NOMO-1 (cell line): Measurements from ENCODE around the gene CCDC97.
"Not testable (repeated sequence)": the region's sequence is repeated elsewhere in the genome, so short reads cannot be mapped to it uniquely, and the experiment has no call there.

Experiments used
- DNase-seq, 2 experiments: peaks; one replicate each; lab custom pipeline; 2025; ENCODE audit not compliant: unreplicated experiment in 2 of 2; lab: John Stamatoyannopoulos, UW

The CCDC97 gene

GRCh38 chr19:41357746-41358145 lies 47.8 kb downstream of the CCDC97 start:
- DNase-seq, result no peak

GRCh38 chr19:41359741-41360140 lies 49.8 kb downstream of the CCDC97 start:
- no peak for DNase-seq

GRCh38 chr19:41362143-41362847 lies 52.3 kb downstream of the CCDC97 start:
- no peak for DNase-seq

GRCh38 chr19:41363371-41363752 lies 53.4 kb downstream of the CCDC97 start:
- DNase-seq, result no peak

- DNase-seq, result peak; percentile 96 to 99
Observed at GRCh38 chr19:41363753-41364523, 54.0 kb downstream of the CCDC97 start, which contains the start of gene B9D2. TSS of gene B9D2 (minus strand) at chr19:41364149. CDS start at chr19:41363519, 630 bp downstream.

- peak; percentile 30 to 81 for DNase-seq
Observed at GRCh38 chr19:41364524-41365391, 54.8 kb downstream of the CCDC97 start.

- DNase-seq, result no peak
Observed at GRCh38 chr19:41366089-41366488, 56.1 kb downstream of the CCDC97 start.

GRCh38 chr19:41367848-41368301 lies 57.9 kb downstream of the CCDC97 start:
- peak; percentile 48 to 76 for DNase-seq

GRCh38 chr19:41369769-41370168 lies 59.8 kb downstream of the CCDC97 start:
- DNase-seq, result no peak

- not testable (repeated sequence) for DNase-seq
Observed at GRCh38 chr19:41371119-41371518, 61.1 kb downstream of the CCDC97 start.

GRCh38 chr19:41371541-41371940 lies 61.6 kb downstream of the CCDC97 start:
- DNase-seq, result no peak

GRCh38 chr19:41372501-41372900 lies 62.5 kb downstream of the CCDC97 start:
- DNase-seq, result no peak

- no peak for DNase-seq
Observed at GRCh38 chr19:41373993-41374392, 64.0 kb downstream of the CCDC97 start.
